ENCODE data around the gene TEX26.

TEX26 gene

DNA sequence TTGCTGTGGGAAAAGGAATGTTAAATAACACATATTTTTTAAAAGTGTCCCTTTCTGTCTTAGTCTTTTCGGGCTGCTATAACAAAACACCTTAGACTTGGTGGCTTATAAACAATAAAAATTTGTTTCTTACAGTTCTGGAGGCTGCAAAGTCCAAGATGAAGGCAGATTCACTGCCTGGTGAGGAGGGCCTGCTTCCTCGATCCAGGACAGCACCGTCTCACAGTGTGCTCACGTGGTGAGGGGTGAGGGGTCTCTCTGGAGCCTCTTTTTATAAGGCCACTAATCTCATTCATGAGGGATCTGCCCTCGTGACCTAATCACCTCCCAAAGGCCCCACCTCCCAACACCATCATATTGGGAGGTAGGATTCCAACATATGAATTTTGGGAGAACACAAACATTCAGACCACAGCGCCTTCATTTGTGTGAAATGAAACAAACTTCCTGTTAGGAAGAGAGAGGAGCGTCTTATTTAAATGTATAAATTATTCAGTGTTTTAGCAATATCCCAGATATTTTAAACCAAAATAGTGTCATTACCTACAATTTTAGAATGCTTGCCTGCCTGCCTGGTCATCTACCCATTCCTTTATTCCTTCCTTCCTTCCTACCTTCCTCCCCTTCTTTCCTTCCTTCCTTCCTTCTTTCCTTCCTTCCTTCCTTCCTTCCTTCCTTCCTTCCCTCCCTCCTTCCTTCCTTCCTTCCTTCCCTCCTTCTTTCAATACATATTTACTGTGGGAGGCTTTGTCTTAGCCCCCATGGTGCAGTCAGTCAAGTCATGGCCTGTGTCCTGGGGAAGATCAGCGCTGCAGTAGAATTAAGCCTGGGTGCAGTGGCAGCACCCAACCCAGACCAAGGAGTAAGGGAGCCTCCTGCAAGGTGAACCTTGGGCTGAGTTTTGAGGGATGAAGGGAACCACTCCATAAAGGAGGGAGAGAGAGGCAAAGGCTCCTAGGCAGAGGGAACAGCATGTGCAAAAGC lies 84.2 kb downstream of the TEX26 start:
- Histone ChIP-seq H3K4me1 (ENCODE audit: low read length) (no peaks in the 10 kb centered on the region), H3K9ac (ENCODE audit: low read length) (no peak overlapping the region), H3K27ac (ENCODE audit: low read length) (no peak overlapping the region), H3K9me2 (replicated peaks; ENCODE audit: insufficient read depth, low read length) (no peaks in the 10 kb centered on the region), H2AFZ (ENCODE audit: low read length) (no peak overlapping the region), H3K79me2 (ENCODE audit: low read length) (no peaks in the 10 kb centered on the region), H3K27me3 (replicated peaks; ENCODE audit: insufficient read depth, low read length) (no peaks in the 10 kb centered on the region), H3K4me2 (ENCODE audit: low read depth, low read length) (no peak overlapping the region), H3K9me3 (replicated peaks; ENCODE audit: insufficient read depth, low read length) (no peaks in the 10 kb centered on the region), H3F3A (ENCODE audit: insufficient read depth, low read length) (no peaks in the 10 kb centered on the region), H4K20me1 (ENCODE audit: insufficient read depth, low read length) (no peaks in the 10 kb centered on the region), H3K4me3 (ENCODE audit: low read length) (no peak overlapping the region), H3K36me3 (replicated peaks; ENCODE audit: insufficient read depth, low read length) (no peaks in the 10 kb centered on the region)
- DNase-seq = no peak
- TF ChIP-seq, protein P1, sequence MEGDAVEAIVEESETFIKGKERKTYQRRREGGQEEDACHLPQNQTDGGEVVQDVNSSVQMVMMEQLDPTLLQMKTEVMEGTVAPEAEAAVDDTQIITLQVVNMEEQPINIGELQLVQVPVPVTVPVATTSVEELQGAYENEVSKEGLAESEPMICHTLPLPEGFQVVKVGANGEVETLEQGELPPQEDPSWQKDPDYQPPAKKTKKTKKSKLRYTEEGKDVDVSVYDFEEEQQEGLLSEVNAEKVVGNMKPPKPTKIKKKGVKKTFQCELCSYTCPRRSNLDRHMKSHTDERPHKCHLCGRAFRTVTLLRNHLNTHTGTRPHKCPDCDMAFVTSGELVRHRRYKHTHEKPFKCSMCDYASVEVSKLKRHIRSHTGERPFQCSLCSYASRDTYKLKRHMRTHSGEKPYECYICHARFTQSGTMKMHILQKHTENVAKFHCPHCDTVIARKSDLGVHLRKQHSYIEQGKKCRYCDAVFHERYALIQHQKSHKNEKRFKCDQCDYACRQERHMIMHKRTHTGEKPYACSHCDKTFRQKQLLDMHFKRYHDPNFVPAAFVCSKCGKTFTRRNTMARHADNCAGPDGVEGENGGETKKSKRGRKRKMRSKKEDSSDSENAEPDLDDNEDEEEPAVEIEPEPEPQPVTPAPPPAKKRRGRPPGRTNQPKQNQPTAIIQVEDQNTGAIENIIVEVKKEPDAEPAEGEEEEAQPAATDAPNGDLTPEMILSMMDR (IDR thresholded peaks at IDR 0.05; ENCODE audit: low read length) = no peak
- TF ChIP-seq EZH2 (optimal IDR thresholded peaks at IDR 0.05; ENCODE audit: low read depth, low read length) = no peak

DNA sequence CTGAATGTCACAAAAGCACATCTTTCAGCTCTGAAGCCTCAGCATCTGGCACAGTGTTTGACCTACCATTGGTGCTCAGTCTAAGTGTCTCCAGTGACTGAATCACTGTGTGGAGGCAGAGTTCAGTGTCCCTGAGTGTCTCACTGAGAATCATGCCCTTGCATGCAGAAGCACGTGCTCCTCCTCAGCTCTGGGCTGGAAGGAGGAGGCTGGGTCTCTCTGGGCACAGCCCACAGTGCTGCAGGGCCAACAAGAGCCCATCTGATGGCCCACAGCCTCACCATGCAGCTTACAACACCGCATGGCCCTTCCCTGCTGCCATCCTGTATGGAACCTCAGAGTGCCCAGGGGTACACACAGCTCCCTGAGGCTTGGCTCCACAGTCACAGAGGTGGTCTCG lies 86.1 kb downstream of the TEX26 start:
- H3K4me3 ChIP-seq (ENCODE audit: low read length) = no peak overlapping the region
- TF ChIP-seq, protein P1 (IDR thresholded peaks at IDR 0.05; ENCODE audit: low read length) = no peak
- no peak for TF ChIP-seq EZH2phosphoT487 (IDR thresholded peaks at IDR 0.05; ENCODE audit: low read length)
- no peak for TF ChIP-seq EZH2 (optimal IDR thresholded peaks at IDR 0.05; ENCODE audit: low read depth, low read length)
- H3K79me2 ChIP-seq (ENCODE audit: low read length) = no peaks in the 10 kb centered on the region
- no peaks in the 10 kb centered on the region for H3F3A ChIP-seq (ENCODE audit: insufficient read depth, low read length)
- no peak overlapping the region for H3K9ac ChIP-seq (ENCODE audit: low read length)
- H3K9me2 ChIP-seq (replicated peaks; ENCODE audit: insufficient read depth, low read length) = no peaks in the 10 kb centered on the region
- H4K20me1 ChIP-seq (ENCODE audit: insufficient read depth, low read length) = no peaks in the 10 kb centered on the region
- no peaks in the 10 kb centered on the region for H3K9me3 ChIP-seq (replicated peaks; ENCODE audit: insufficient read depth, low read length)
- H3K36me3 ChIP-seq (replicated peaks; ENCODE audit: insufficient read depth, low read length) = no peaks in the 10 kb centered on the region
- H3K27ac ChIP-seq (ENCODE audit: low read length) = no peak overlapping the region
- no peak for DNase-seq
- H3K27me3 ChIP-seq (replicated peaks; ENCODE audit: insufficient read depth, low read length) = no peaks in the 10 kb centered on the region
- H3K4me2 ChIP-seq (ENCODE audit: low read depth, low read length) = no peak overlapping the region
- no peaks in the 10 kb centered on the region for H3K4me1 ChIP-seq (ENCODE audit: low read length)
- H2AFZ ChIP-seq (ENCODE audit: low read length) = no peak overlapping the region

DNA sequence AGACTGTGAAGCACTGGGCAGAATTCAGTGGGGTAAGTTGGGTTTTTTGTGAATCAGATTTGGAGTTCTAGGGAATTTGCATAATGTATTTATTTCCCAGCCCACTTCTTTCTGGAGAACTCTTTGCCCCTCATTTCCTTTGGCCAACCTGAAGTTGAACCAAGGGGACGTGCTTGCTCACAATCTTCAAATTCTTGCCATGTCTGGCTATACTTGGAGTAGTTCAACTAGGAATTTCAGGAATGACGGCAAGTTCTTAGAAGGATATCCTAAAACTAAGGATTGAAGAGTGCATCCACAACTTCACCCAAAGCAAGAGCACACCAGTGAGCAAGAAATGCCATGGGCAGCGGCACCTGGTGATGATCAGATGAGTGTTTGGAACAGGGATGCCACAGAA lies 88.5 kb downstream of the TEX26 start:
- H3K27ac ChIP-seq (ENCODE audit: low read length) = no peak overlapping the region
- no peaks in the 10 kb centered on the region for H3K36me3 ChIP-seq (replicated peaks; ENCODE audit: insufficient read depth, low read length)

More for the DNA sequence above, 88.5 kb downstream of the TEX26 start:
- no peak for DNase-seq
- Histone ChIP-seq H3K9me2 (replicated peaks; ENCODE audit: insufficient read depth, low read length) (no peaks in the 10 kb centered on the region), H3K9ac (ENCODE audit: low read length) (no peak overlapping the region), H3K4me1 (ENCODE audit: low read length) (no peaks in the 10 kb centered on the region), H3K4me3 (ENCODE audit: low read length) (no peak overlapping the region), H4K20me1 (ENCODE audit: insufficient read depth, low read length) (no peaks in the 10 kb centered on the region), H3K27me3 (replicated peaks; ENCODE audit: insufficient read depth, low read length) (no peaks in the 10 kb centered on the region), H3K9me3 (replicated peaks; ENCODE audit: insufficient read depth, low read length) (no peaks in the 10 kb centered on the region), H3K79me2 (ENCODE audit: low read length) (no peaks in the 10 kb centered on the region), H2AFZ (ENCODE audit: low read length) (no peak overlapping the region), H3F3A (ENCODE audit: insufficient read depth, low read length) (no peaks in the 10 kb centered on the region), H3K4me2 (ENCODE audit: low read depth, low read length) (no peak overlapping the region)
- TF ChIP-seq EZH2 (optimal IDR thresholded peaks at IDR 0.05; ENCODE audit: low read depth, low read length) (no peak), EZH2phosphoT487 (IDR thresholded peaks at IDR 0.05; ENCODE audit: low read length) (no peak)
- TF ChIP-seq, protein P1 (IDR thresholded peaks at IDR 0.05; ENCODE audit: low read length) = no peak

Data from MM.1S (cell line).